Activated naive CD4-positive, alpha-beta T cell treated with anti-CD3 and anti-CD28 coated beads, Interleukin-2, amount 10 ng/mL, durations not matched to agents 5 hours and 36 hours (primary cell): ENCODE data around the gene STX7. TPM values are rescaled to one million over a fixed set of nuclear protein-coding genes. Genes with fewer than 3 reads are reported as not detected.

Experiments used
- total RNA-seq, 2 experiments: library from RNA; stranded (reverse); gene quantifications; one replicate each; pipeline ENCODE4 v1.2.3, GENCODE V29; 2021

The STX7 gene
- 10 to 100 TPM; 17.9 to 18.8 TPM for total RNA-seq

GRCh38 chr6:132512638-132513632, at the start of gene STX7:
Gene STX7, minus strand, starts transcription at chr6:132513116. Its CDS starts 9,586 bp downstream, at chr6:132503530.

GRCh38 chr6:132552372-132552771, 39.5 kb upstream of the STX7 start, which contains the start of gene TAAR8:
Gene TAAR8, plus strand, starts transcription at chr6:132552672. Its CDS starts 21 bp downstream, at chr6:132552693.

GRCh38 chr6:132537977-132538376, 25.1 kb upstream of the STX7 start, which contains the start of gene TAAR9:
Gene TAAR9, plus strand, starts transcription at chr6:132538277. Its CDS starts 13 bp downstream, at chr6:132538290.

GRCh38 chr6:132400883-132401617, 111.9 kb downstream of the STX7 start, which contains the start of gene MOXD1:
Gene MOXD1, minus strand, starts transcription at chr6:132401475. Its CDS starts 49 bp downstream, at chr6:132401426.

Other genes starting within 250 kb of the STX7 start
- not detected for gene MOXD1, start 111.6 kb downstream of the STX7 start, total RNA-seq
- gene TAAR9, start 25.2 kb upstream of the STX7 start, total RNA-seq = not detected
- gene TAAR8, start 39.6 kb upstream of the STX7 start, total RNA-seq = not detected
- not detected for gene TAAR6, start 57.2 kb upstream of the STX7 start, total RNA-seq
- not detected for gene TAAR5, start 76.6 kb upstream of the STX7 start, total RNA-seq
- gene TAAR2, start 111.2 kb upstream of the STX7 start, total RNA-seq = not detected
- gene TAAR1, start 146.1 kb upstream of the STX7 start, total RNA-seq = not detected
- gene VNN1, start 200.9 kb upstream of the STX7 start, total RNA-seq = not detected
- 10 to 100 TPM; 11.9 to 12.5 TPM for gene VNN2, start 244.8 kb upstream of the STX7 start, total RNA-seq